GM13977 (cell line): ENCODE measurements around the gene VPS13C.

Source experiments
- DNase-seq: peaks from one replicate; pipeline ENCODE4 v3.0.0; 2012; ENCODE audit warnings: low spot score
- CTCF ChIP-seq: IDR thresholded peaks from 2 replicates; pipeline ENCODE4 v1.5.1; 2012; ENCODE audit warnings: mild to moderate bottlenecking, control low read depth; ENCODE audit not compliant: insufficient read depth; ENCODE audit errors: extremely low read depth, missing control alignments
- in situ Hi-C: fragments of 300-500 bp; cut with MboI; formaldehyde crosslinking; loops from one replicate; pipeline ENCODE4 v1.12.0; 2022; ENCODE audit warnings: low sequenced_read_pairs, low pct_unique_long_range_greater_than_20kb, mixed read lengths, inconsistent platforms; ENCODE audit not compliant: unreplicated experiment

The VPS13C gene

GRCh38 chr15:61992518-61992917 lies 67.7 kb downstream of the VPS13C start:
- DNase-seq: no peak
- TF ChIP-seq CTCF: no peak
- in situ Hi-C loops: no loop called here

- DNase-seq: no peak
- no peak for TF ChIP-seq CTCF
- in situ Hi-C loops: no loop called here
These were observed 70.6 kb downstream of the VPS13C start for GRCh38 chr15:61989667-61990066.

GRCh38 chr15:61987824-61988223 lies 72.4 kb downstream of the VPS13C start:
- no peak for DNase-seq
- no peak for TF ChIP-seq CTCF
- in situ Hi-C loops: no loop called here

- in situ Hi-C loops: no loop called here
- DNase-seq: no peak
- TF ChIP-seq CTCF: no peak
These were observed 77.2 kb downstream of the VPS13C start for GRCh38 chr15:61983081-61983480.

GRCh38 chr15:61978225-61978624 lies 82.0 kb downstream of the VPS13C start:
- in situ Hi-C loops: no loop called here
- no peak for DNase-seq
- no peak for TF ChIP-seq CTCF

GRCh38 chr15:61974759-61975158 lies 85.5 kb downstream of the VPS13C start:
- in situ Hi-C loops: no loop called here
- no peak for TF ChIP-seq CTCF
- DNase-seq: no peak

GRCh38 chr15:61974118-61974517 lies 86.1 kb downstream of the VPS13C start:
- no peak for TF ChIP-seq CTCF

More at GRCh38 chr15:61974118-61974517, 86.1 kb downstream of the VPS13C start:
- in situ Hi-C loops: no loop called here
- no peak for DNase-seq
